Neuronal stem cell (in vitro differentiated cells): ENCODE data around the gene DPT.

Experiments
- DNase-seq: peaks from one replicate; pipeline ENCODE4 v3.0.0-alpha.2; 2013; ENCODE audit warnings: low spot score
- H2AFZ ChIP-seq: one replicate; pipeline ENCODE4 v1.6.1; 2013; ENCODE audit warnings: mild to moderate bottlenecking, low read length, inconsistent platforms
- H2AK5ac ChIP-seq: 2 replicates; pipeline ENCODE4 v1.6.1; 2013; ENCODE audit warnings: low read depth, mild to moderate bottlenecking, inconsistent platforms, low read length, moderate library complexity, mixed read lengths
- H2BK120ac ChIP-seq: 2 replicates; pipeline ENCODE4 v1.6.1; 2013; ENCODE audit warnings: low read depth, mild to moderate bottlenecking, inconsistent platforms, low read length, moderate library complexity, mixed read lengths
- H2BK12ac ChIP-seq: one replicate; pipeline ENCODE4 v1.6.1; 2013; ENCODE audit warnings: low read length, inconsistent platforms
- H2BK15ac ChIP-seq: 2 replicates; pipeline ENCODE4 v1.6.1; 2013; ENCODE audit warnings: mild to moderate bottlenecking, low read length, inconsistent platforms, mixed read lengths
- H2BK5ac ChIP-seq: one replicate; pipeline ENCODE4 v1.6.1; 2013; ENCODE audit warnings: inconsistent platforms, mild to moderate bottlenecking, low read length, moderate library complexity
- H3K14ac ChIP-seq: one replicate; pipeline ENCODE4 v1.6.1; 2013; ENCODE audit warnings: low read length, inconsistent platforms
- H3K18ac ChIP-seq: 2 replicates; pipeline ENCODE4 v1.6.1; 2013; ENCODE audit warnings: low read length, inconsistent platforms
- H3K23ac ChIP-seq: 2 replicates; pipeline ENCODE4 v1.6.1; 2013; ENCODE audit warnings: low read depth, mild to moderate bottlenecking, mixed read lengths, low read length, inconsistent platforms; ENCODE audit not compliant: poor library complexity
- H3K27ac ChIP-seq: replicated peaks from 3 replicates; pipeline ENCODE4 v1.5.1; 2013; ENCODE audit warnings: low read length, inconsistent platforms
- H3K27me3 ChIP-seq, 3 experiments: 2 replicates each; pipeline ENCODE4 v1.6.1; 2013; ENCODE audit warnings: low read length in 3 of 3, mild to moderate bottlenecking in 2 of 3, inconsistent platforms in 1 of 3, low read depth in 1 of 3, mixed read lengths in 1 of 3, moderate library complexity in 1 of 3; ENCODE audit not compliant: control insufficient read depth in 3 of 3, insufficient read depth in 3 of 3
- H3K36me3 ChIP-seq, 2 donors: replicated peaks in 1 of 2; 2 replicates each; pipeline ENCODE4 v1.6.1; 2013; ENCODE audit warnings: low read length in 2 of 2; ENCODE audit not compliant: control insufficient read depth in 2 of 2, insufficient read depth in 2 of 2
- H3K4ac ChIP-seq: 2 replicates; pipeline ENCODE4 v1.6.1; 2013; ENCODE audit warnings: inconsistent platforms, mild to moderate bottlenecking, low read length, moderate library complexity
- H3K4me1 ChIP-seq, 2 donors: 1 replicate in 1 of 2; 2 replicates in 1 of 2; pipeline ENCODE4 v1.6.1; 2013; ENCODE audit warnings: low read length in 2 of 2, low read depth in 1 of 2; ENCODE audit not compliant: control insufficient read depth in 2 of 2, insufficient read depth in 1 of 2
- H3K4me2 ChIP-seq: one replicate; pipeline ENCODE4 v1.6.1; 2013; ENCODE audit warnings: mild to moderate bottlenecking, low read length, inconsistent platforms; ENCODE audit not compliant: insufficient read depth, poor library complexity, severe bottlenecking
- H3K4me3 ChIP-seq, 2 donors: 2 replicates each; pipeline ENCODE4 v1.5.1; 2013; ENCODE audit warnings: low read length in 2 of 2, mild to moderate bottlenecking in 2 of 2, inconsistent platforms in 1 of 2, moderate library complexity in 1 of 2
- H3K79me1 ChIP-seq: one replicate; pipeline ENCODE4 v1.6.1; 2013; ENCODE audit warnings: low read depth, mild to moderate bottlenecking, inconsistent platforms, low read length, moderate library complexity
- H3K9ac ChIP-seq: one replicate; pipeline ENCODE4 v1.6.1; 2013; ENCODE audit warnings: mild to moderate bottlenecking, low read depth, low read length, inconsistent platforms; ENCODE audit not compliant: poor library complexity
- H3K9me3 ChIP-seq, 2 donors: replicated peaks in 1 of 2; 2 replicates each; pipeline versions ENCODE3 to v1.6.1; 2013; ENCODE audit warnings: low read length in 2 of 2, mild to moderate bottlenecking in 2 of 2, inconsistent platforms in 1 of 2, low read depth in 1 of 2, mixed read lengths in 1 of 2, moderate library complexity in 1 of 2; ENCODE audit not compliant: control insufficient read depth in 2 of 2, insufficient read depth in 1 of 2
- H4K8ac ChIP-seq: one replicate; pipeline ENCODE4 v1.6.1; 2013; ENCODE audit warnings: low read depth, mild to moderate bottlenecking, inconsistent platforms, low read length, moderate library complexity
- H4K91ac ChIP-seq: one replicate; pipeline ENCODE4 v1.6.1; 2013; ENCODE audit warnings: low read length, low read depth, mild to moderate bottlenecking, inconsistent platforms; ENCODE audit not compliant: poor library complexity
- WGBS, 2 donors: extraction: QIAGEN DNeasy Blood & Tissue Kit; methylation state at CpG; one replicate each; pipeline ENCODE4 v1.1.7; 2013; ENCODE audit warnings: missing lambda C conversion rate in 2 of 2, mixed read lengths in 1 of 2; ENCODE audit not compliant: insufficient read length in 2 of 2, insufficient replicate concordance in 1 of 2; ENCODE audit errors: extremely low coverage in 2 of 2; 5-methylcytosine and 5-hydroxymethylcytosine counted together

DPT gene

DNA sequence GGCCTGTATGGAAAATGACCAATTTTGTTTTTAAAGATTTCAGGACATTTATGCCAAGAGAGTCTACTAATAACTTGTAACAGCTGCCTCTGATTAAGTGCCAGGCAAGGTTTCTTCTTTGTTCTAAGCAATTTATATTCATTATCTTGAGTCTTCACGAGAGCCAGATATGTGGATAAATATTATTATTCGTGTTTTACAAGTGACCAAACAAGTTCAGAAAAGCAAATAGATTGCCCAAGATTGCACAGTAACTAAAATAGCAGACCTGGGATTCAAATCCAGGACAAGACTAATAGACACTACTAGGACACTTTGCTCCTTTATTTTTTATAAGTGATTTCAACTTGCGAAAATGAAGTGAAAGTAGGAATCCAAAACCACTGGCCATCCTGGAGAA, 30.1 kb upstream of the DPT start:
- Histone ChIP-seq H2BK12ac (no peak overlapping the region), H2AK5ac (no peak overlapping the region), H4K8ac (no peak overlapping the region), H3K36me3 (no peaks in the 10 kb centered on the region), H2BK5ac (no peak overlapping the region), H3K79me1 (no peaks in the 10 kb centered on the region), H3K23ac (no peak overlapping the region), H2BK15ac (no peak overlapping the region), H2BK120ac (no peak overlapping the region), H3K4me3 (no peak overlapping the region), H3K18ac (no peak overlapping the region), H3K4me2 (no peak overlapping the region), H3K9ac (no peak overlapping the region), H4K91ac (no peak overlapping the region), H2AFZ (no peak overlapping the region), H3K14ac (no peak overlapping the region), H3K9me3 (no peaks in the 10 kb centered on the region), H3K4me1 (no peaks in the 10 kb centered on the region), H3K27ac (no peak overlapping the region), H3K27me3 (no peaks in the 10 kb centered on the region), H3K4ac (no peak overlapping the region)
- no peak for DNase-seq
- no CpG with 5 or more reads among the region's 3 CpGs for WGBS, 2 donors

DNA sequence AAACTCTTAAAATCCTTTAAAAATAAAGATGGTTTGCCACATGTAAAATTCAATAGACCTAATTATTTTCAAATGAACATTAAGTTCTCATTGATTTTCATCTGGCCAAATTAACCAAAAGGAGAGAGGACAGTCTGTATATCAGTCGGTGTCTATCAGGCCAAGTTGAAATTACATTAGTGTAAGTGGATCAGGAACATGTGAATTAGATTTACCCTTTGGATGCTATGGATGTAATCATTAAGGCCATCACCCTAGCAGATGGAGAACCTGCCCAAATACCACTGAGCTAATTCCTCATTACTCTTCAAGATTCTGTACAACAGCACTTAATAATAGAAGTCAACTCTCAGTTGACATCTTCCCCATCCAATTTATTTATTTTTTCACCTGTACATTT, 29.5 kb upstream of the DPT start:
- H3K27ac ChIP-seq: no peak overlapping the region
- no peak overlapping the region for H3K4me2 ChIP-seq
- H2BK15ac ChIP-seq: no peak overlapping the region
- H3K79me1 ChIP-seq: no peaks in the 10 kb centered on the region
- H3K4me3 ChIP-seq: no peak overlapping the region
- no peak overlapping the region for H4K91ac ChIP-seq
- H3K4ac ChIP-seq: no peak overlapping the region
- no peak overlapping the region for H3K18ac ChIP-seq
- no peaks in the 10 kb centered on the region for H3K4me1 ChIP-seq
- H2AFZ ChIP-seq: no peak overlapping the region
- no peak overlapping the region for H2BK12ac ChIP-seq
- no peak overlapping the region for H2BK120ac ChIP-seq
- H3K9me3 ChIP-seq: no peaks in the 10 kb centered on the region
- H3K14ac ChIP-seq: no peak overlapping the region
- H2BK5ac ChIP-seq: no peak overlapping the region
- no peaks in the 10 kb centered on the region for H3K27me3 ChIP-seq
- no CpG with 5 or more reads among the region's 1 CpG for WGBS, 2 donors
- no peak overlapping the region for H3K9ac ChIP-seq
- H4K8ac ChIP-seq: no peak overlapping the region
- no peak overlapping the region for H3K23ac ChIP-seq
- H3K36me3 ChIP-seq: no peaks in the 10 kb centered on the region
- no peak for DNase-seq
- H2AK5ac ChIP-seq: no peak overlapping the region

- no peaks in the 10 kb centered on the region for H3K9me3 ChIP-seq
- H3K4me1 ChIP-seq: peaks cover 5 to 6% of the 10 kb centered on the region in 2 donors
- H3K27ac ChIP-seq: no peak overlapping the region
- H2AK5ac ChIP-seq: no peak overlapping the region
- no peak overlapping the region for H2BK5ac ChIP-seq
- no peak overlapping the region for H2AFZ ChIP-seq
- H3K14ac ChIP-seq: no peak overlapping the region
- no peak overlapping the region for H2BK12ac ChIP-seq
- no CpG with 5 or more reads among the region's 5 CpGs for WGBS, 2 donors
- no peak overlapping the region for H3K9ac ChIP-seq
- H3K23ac ChIP-seq: no peak overlapping the region
- no peaks in the 10 kb centered on the region for H3K36me3 ChIP-seq
- no peak overlapping the region for H4K8ac ChIP-seq
- no peaks in the 10 kb centered on the region for H3K79me1 ChIP-seq
- no peak overlapping the region for H4K91ac ChIP-seq
- H3K27me3 ChIP-seq: no peaks in the 10 kb centered on the region
- no peak overlapping the region for H3K4me3 ChIP-seq
- H3K4me2 ChIP-seq: no peak overlapping the region
- no peak overlapping the region for H2BK120ac ChIP-seq
- H2BK15ac ChIP-seq: no peak overlapping the region
- H3K18ac ChIP-seq: no peak overlapping the region
- no peak for DNase-seq
- no peak overlapping the region for H3K4ac ChIP-seq
Measured at GRCh38 chr1:168755800-168756418, 26.9 kb upstream of the DPT start.

GRCh38 chr1:168752171-168752832, 23.3 kb upstream of the DPT start:
- no peaks in the 10 kb centered on the region for H3K36me3 ChIP-seq
- no peak for DNase-seq
- no peak overlapping the region for H4K91ac ChIP-seq
- no peaks in the 10 kb centered on the region for H3K79me1 ChIP-seq
- H3K4me3 ChIP-seq: no peak overlapping the region
- H2AFZ ChIP-seq: no peak overlapping the region
- H3K4me1 ChIP-seq: peaks cover 5 to 6% of the 10 kb centered on the region in 2 donors
- H4K8ac ChIP-seq: no peak overlapping the region
- no CpG with 5 or more reads among the region's 8 CpGs for WGBS, 2 donors
- H2AK5ac ChIP-seq: no peak overlapping the region
- H3K18ac ChIP-seq: no peak overlapping the region
- H3K23ac ChIP-seq: no peak overlapping the region
- H3K4ac ChIP-seq: no peak overlapping the region
- no peaks in the 10 kb centered on the region for H3K27me3 ChIP-seq
- H3K14ac ChIP-seq: no peak overlapping the region
- no peak overlapping the region for H3K27ac ChIP-seq
- no peak overlapping the region for H2BK12ac ChIP-seq
- H2BK5ac ChIP-seq: no peak overlapping the region
- no peak overlapping the region for H2BK120ac ChIP-seq
- no peak overlapping the region for H3K9ac ChIP-seq
- H3K4me2 ChIP-seq: no peak overlapping the region
- H2BK15ac ChIP-seq: no peak overlapping the region
- H3K9me3 ChIP-seq: no peaks in the 10 kb centered on the region
